Heart right ventricle (tissue), 16 donors: ENCODE measurements around the gene PIGBOS1. TPM values are rescaled to one million over a fixed set of nuclear protein-coding genes. Genes with fewer than 3 reads are reported as not detected.

Experiments used
- ATAC-seq, 8 donors: fragments of 200-7000 bp; cut with Tn5 transposase; one replicate each; pipeline ENCODE4 v1.9.1; 2020; ENCODE audit warnings: mild to moderate bottlenecking in 8 of 8, moderate library complexity in 8 of 8, moderate number of reproducible peaks in 1 of 8
- DNase-seq, 2 donors: peaks; one replicate each; pipeline ENCODE4 v3.0.0-alpha.2; 2020
- H3K27ac ChIP-seq, 10 donors: fragments of 200-600 bp; sonication (generic) in 2 of 10; one replicate each; pipeline versions ENCODE4 v1.5.0 to v1.8.0; 2020 to 2022; ENCODE audit warnings: mild to moderate bottlenecking in 3 of 10
- H3K27me3 ChIP-seq, 7 donors: fragments of 200-600 bp; one replicate each; pipeline ENCODE4 v1.8.0; 2021 to 2022; ENCODE audit warnings: mild to moderate bottlenecking in 2 of 7
- H3K36me3 ChIP-seq, 9 donors: fragments of 200-600 bp; sonication (generic) in 1 of 9; one replicate each; pipeline versions ENCODE4 v1.5.0 to v1.8.0; 2020 to 2022; ENCODE audit warnings: mild to moderate bottlenecking in 2 of 9
- H3K4me1 ChIP-seq, 9 donors: fragments of 200-600 bp; sonication (generic) in 1 of 9; one replicate each; pipeline versions ENCODE4 v1.5.0 to v1.8.0; 2020 to 2022; ENCODE audit warnings: mild to moderate bottlenecking in 4 of 9
- H3K4me3 ChIP-seq, 10 donors: fragments of 200-600 bp; sonication (generic) in 2 of 10; one replicate each; pipeline versions ENCODE4 v1.5.0 to v1.8.0; 2020 to 2022; ENCODE audit warnings: mild to moderate bottlenecking in 7 of 10, moderate library complexity in 2 of 10
- H3K9me3 ChIP-seq, 11 donors: fragments of 200-600 bp in 10 of 11; sonication (generic) in 2 of 11; one replicate each; pipeline versions ENCODE4 v1.5.0 to v1.8.0; 2013 to 2022; ENCODE audit warnings: mild to moderate bottlenecking in 2 of 11, control low read depth in 1 of 11, moderate library complexity in 1 of 11
- WGBS, 2 donors: extraction: QIAGEN DNeasy Blood & Tissue Kit; methylation state at CpG; one replicate each; pipeline ENCODE4 v1.1.7; 2013; ENCODE audit warnings: inconsistent platforms in 1 of 2; 5-methylcytosine and 5-hydroxymethylcytosine counted together
- intact Hi-C, 10 donors: fragments of 100-400 bp; cut with DNase I; formaldehyde crosslinking; loops; one replicate each; pipeline versions ENCODE4 v1.11.1 to v1.14.2; 2022
- polyA plus RNA-seq, 2 donors: library from polyadenylated mRNA; stranded (reverse); fragments of 200-250 nt; gene quantifications; one replicate each; pipeline ENCODE4 v1.2.3, GENCODE V29; 2013
- total RNA-seq, 10 donors: library from RNA; stranded (reverse); fragmentation: NEBNext Ultra II Directional in 3 of 10; extraction: Animal tissue kit (Norgen Biotek cat#: 25700) in 3 of 10; gene quantifications; one replicate each; pipeline versions ENCODE4 v1.2.1 to v1.2.4, GENCODE V29; 2021 to 2023
- TF ChIP-seq, protein P1 (sequence below), 9 donors: fragments of 200-600 bp; sonication (generic) in 2 of 9; IDR thresholded peaks; one replicate each; pipeline versions ENCODE4 v1.5.0 to v1.8.0; 2021 to 2022; ENCODE audit warnings: antibody characterized with exemption in 9 of 9, mild to moderate bottlenecking in 5 of 9, moderate library complexity in 1 of 9
- donor health status: Arrhythmogenic right ventricular cardiomyopathy.
- donor health status: ischemic (EF 13 %, LVEDD 7.1; RV severe dilation, severe dysfunction).
- donor health status: healthy with polysubstance abuse.
- donor health status: DM: no; HTN: yes; CAD: no.
- donor health status: DM: no; HTN: no; CAD: no.
- donor health status: ischemic (EF 25% LVEDD 6.9; RV normal size, moderate dysfunction).
- donor health status: ischemic (EF 25% LVEDD 5.7; RV mildly dilated, moderate dysfunction).
- donor health status: healthy.
- donor health status: DM: yes; HTN: yes; CAD: no.
- donor health status: Ischemic cardiomyopathy.
- donor health status: ischemic (EF 35%, LVEDD 5.7; RV mildly dilated, moderate dysfunction).
- donor health status: nonischemic (EF 11% LVEDD 7.7; RV severe dilation, severe dysfunction).
- donor health status: DM: yes; HTN: yes; CAD: no.
- donor health status: PGD.
- donor health status: ischemic (EF 29% LVEDD 5.4; RV normal size, mild dysfunction).
- donor health status: nonischemic (EF 23%, LVEDD 6.1; RV moderate dilation, normal function).

The PIGBOS1 gene
- total and polyA plus RNA-seq, 12 donors, result 3.3 to 20.5 (median 7.6) TPM

DNA sequence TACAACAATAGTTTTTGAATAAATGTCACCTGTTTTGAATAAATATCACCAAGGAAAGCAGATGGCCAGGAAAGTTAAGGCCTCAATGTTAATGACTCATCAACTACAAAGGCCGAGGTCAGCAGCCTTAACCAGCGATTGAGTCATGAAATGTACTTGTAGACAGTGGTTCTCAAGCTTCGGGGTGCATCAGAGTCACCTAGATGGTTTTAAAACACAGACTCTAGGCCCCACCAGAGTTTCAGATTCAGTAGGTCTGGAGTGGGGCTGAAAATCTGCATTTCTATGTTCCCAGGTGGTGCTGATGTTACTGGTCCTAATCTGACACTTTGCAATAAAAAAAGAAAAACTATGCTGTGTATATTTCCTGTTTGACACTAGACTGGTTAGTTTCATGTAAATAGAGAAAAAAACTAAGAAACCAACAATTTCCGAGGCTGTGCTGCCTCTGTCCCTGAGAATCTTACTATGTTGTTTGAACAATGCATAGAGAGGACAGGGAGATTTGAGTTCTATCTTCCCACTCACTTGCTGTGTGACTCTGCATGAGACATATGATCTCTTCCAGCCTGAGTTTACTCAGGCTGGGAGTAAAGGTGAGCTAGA is 39.1 kb downstream of the PIGBOS1 start:
- 83 to 90% methylated on average over 4 of the region's 4 CpGs for WGBS, 2 donors
- intact Hi-C loops, result no loop called here
- peaks cover 0 to 3% (median 0%) of the 10 kb centered on the region in 9 donors for H3K36me3 ChIP-seq
- peak overlapping the region in 1 of 10 donors; percentile 87 for H3K27ac ChIP-seq
- no peaks in the 10 kb centered on the region for H3K27me3 ChIP-seq
- DNase-seq (no peak), ATAC-seq (peak in 2 of 8 donors; percentile 25 to 48)
- peaks cover 0 to 98% (median 0%) of the 10 kb centered on the region in 9 donors for H3K4me1 ChIP-seq
- H3K9me3 ChIP-seq, result no peaks in the 10 kb centered on the region
- H3K4me3 ChIP-seq, result no peak overlapping the region
- TF ChIP-seq, protein P1, sequence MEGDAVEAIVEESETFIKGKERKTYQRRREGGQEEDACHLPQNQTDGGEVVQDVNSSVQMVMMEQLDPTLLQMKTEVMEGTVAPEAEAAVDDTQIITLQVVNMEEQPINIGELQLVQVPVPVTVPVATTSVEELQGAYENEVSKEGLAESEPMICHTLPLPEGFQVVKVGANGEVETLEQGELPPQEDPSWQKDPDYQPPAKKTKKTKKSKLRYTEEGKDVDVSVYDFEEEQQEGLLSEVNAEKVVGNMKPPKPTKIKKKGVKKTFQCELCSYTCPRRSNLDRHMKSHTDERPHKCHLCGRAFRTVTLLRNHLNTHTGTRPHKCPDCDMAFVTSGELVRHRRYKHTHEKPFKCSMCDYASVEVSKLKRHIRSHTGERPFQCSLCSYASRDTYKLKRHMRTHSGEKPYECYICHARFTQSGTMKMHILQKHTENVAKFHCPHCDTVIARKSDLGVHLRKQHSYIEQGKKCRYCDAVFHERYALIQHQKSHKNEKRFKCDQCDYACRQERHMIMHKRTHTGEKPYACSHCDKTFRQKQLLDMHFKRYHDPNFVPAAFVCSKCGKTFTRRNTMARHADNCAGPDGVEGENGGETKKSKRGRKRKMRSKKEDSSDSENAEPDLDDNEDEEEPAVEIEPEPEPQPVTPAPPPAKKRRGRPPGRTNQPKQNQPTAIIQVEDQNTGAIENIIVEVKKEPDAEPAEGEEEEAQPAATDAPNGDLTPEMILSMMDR (IDR thresholded peaks at IDR 0.05), result no peak

DNA sequence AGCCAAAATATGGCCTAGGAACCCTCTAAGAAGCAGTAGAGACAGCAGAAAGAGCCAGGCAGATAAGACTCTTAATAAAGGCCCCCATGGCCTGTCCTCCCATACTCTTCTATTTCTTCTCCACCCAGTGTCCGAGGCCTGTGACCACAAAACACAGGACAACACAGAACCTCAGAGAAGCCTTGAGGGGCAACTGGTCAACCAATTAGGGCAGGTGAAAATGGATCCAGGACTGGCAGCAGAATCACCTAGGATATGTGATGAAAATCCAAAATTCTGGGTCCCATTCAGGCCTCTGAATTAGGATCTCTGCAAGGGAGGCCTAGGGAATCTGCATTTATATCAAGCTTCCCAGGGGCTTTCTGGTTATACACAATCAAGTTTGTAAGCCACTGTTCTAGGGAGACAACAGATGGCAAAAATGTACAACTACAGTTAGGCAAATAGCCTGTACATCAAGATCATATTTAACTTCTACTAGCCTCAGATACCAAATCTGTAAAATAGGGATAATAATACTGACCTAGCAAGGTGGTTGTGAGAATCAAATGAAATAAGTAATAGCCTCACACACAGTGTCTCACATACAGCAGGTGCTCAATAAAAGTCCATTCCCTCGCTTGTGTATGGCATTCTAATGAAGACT is 39.7 kb downstream of the PIGBOS1 start:
- TF ChIP-seq, protein P1 (IDR thresholded peaks at IDR 0.05), result no peak
- intact Hi-C loops, result no loop called here
- no peaks in the 10 kb centered on the region for H3K27me3 ChIP-seq
- no peak overlapping the region for H3K4me3 ChIP-seq
- H3K4me1 ChIP-seq, result peaks cover 0 to 96% (median 0%) of the 10 kb centered on the region in 9 donors
- DNase-seq (no peak), ATAC-seq (no peak)
- 94 to 97% methylated on average over 2 of the region's 2 CpGs for WGBS, 2 donors
- H3K9me3 ChIP-seq, result no peaks in the 10 kb centered on the region
- peak overlapping the region in 1 of 10 donors; percentile 87 for H3K27ac ChIP-seq
- peaks cover 0 to 3% (median 0%) of the 10 kb centered on the region in 9 donors for H3K36me3 ChIP-seq

DNA sequence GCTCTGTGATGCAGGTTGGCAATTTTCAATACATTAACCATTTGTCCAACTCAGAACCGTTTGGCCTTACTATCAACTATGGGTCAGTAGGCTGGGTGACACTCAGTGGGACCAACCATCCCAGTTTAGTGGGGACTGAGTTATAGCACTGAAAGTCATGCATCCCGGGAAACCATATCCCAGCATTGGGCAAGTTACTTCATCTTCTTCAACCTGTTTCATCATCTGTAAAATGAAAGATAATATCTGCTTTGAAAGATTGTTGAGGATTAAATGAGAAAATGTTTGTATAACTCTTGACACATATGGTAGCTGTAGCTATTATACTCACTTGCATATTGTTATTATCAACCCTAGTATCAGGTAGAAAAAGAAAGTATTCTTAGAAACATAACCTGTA is 41.2 kb downstream of the PIGBOS1 start:
- ATAC-seq, result no peak
- TF ChIP-seq, protein P1 (IDR thresholded peaks at IDR 0.05), result no peak
- Histone ChIP-seq H3K4me1 (peaks cover 0 to 81% (median 0%) of the 10 kb centered on the region in 9 donors), H3K9me3 (no peaks in the 10 kb centered on the region), H3K27ac (peak overlapping the region in 1 of 10 donors; percentile 66), H3K4me3 (no peak overlapping the region), H3K27me3 (no peaks in the 10 kb centered on the region), H3K36me3 (peaks cover 0 to 3% (median 0%) of the 10 kb centered on the region in 9 donors)
- WGBS, 2 donors, result 79 to 81% methylated on average over 2 of the region's 2 CpGs
- intact Hi-C loops, result no loop called here
- no peak for DNase-seq

DNA sequence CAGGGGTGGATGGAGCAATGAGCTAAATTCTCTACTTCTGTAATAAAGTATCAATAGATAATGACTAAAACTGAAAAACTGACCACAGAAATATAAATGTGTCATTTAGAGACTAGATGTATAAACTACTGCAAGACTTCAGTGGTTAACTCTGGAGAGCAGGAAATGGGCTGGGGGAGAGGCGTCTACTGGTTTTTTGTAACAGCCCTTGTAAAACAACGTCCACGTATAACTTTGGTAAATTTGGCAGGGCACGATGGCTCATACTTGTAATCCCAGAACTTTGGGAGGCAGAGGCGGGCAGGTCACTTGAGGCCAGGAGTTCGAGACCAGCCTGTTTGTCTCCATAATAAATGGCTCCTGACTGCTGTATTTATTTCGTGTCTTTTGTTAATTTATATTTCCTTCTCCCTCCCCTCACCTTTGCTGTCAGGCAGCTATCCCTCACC is 41.8 kb downstream of the PIGBOS1 start:
- H3K36me3 ChIP-seq, result peaks cover 0 to 3% (median 0%) of the 10 kb centered on the region in 9 donors
- intact Hi-C loops, result no loop called here
- peaks cover 0 to 79% (median 0%) of the 10 kb centered on the region in 9 donors for H3K4me1 ChIP-seq
- TF ChIP-seq, protein P1 (IDR thresholded peaks at IDR 0.05), result no peak
- WGBS, 2 donors, result 60 to 69% methylated on average over 7 of the region's 7 CpGs
- no peak for ATAC-seq
- DNase-seq, result no peak
- no peaks in the 10 kb centered on the region for H3K27me3 ChIP-seq
- no peak overlapping the region for H3K4me3 ChIP-seq
- H3K27ac ChIP-seq, result peak overlapping the region in 1 of 10 donors; percentile 66
- no peaks in the 10 kb centered on the region for H3K9me3 ChIP-seq
